ENCODE results near the gene ATXN2. TPM values are rescaled to one million over a fixed set of nuclear protein-coding genes. Genes with fewer than 3 reads are reported as not detected.
A peak's percentile ranks its signal among the peaks of the same experiment; 100 is the strongest.

The ATXN2 gene
- total RNA-seq, 1 experiment from 2014 or later: 56.3 TPM

- no peak overlapping the region for H3K27ac Mint-ChIP-seq
- TF ChIP-seq ATF2 (CRISPR knock-in tag; IDR thresholded peaks at IDR 0.05; ENCODE audit: borderline replicate concordance, low read depth): no peak
- H3K4me3 Mint-ChIP-seq: 0 out of 2 replicates have a peak overlapping the region, but pooled peaks have one; percentile 80
- ATAC-seq (no peak), DNase-seq (ENCODE audit: low spot score) (no peak)
- ChIA-PET POLR2A (no interaction called here), CTCF (interaction anchor here (1.3 to 2.8 kb wide), 3 partner anchors 11 to 44 kb away, joined by 6 to 14 read pairs (median 8); no protein-coding TSS in a partner anchor)
- no peaks in the 10 kb centered on the region for H3K36me3 Mint-ChIP-seq
- H3K9me3 Mint-ChIP-seq: no peaks in the 10 kb centered on the region
- H3K4me1 Mint-ChIP-seq: peaks cover 71% of the 10 kb centered on the region
- 0 out of 2 replicates have a peak, but pooled peaks cover 2% of the 10 kb centered on the region for H3K27me3 Mint-ChIP-seq (ENCODE audit: low read depth)
Observed at GRCh38 chr12:111408116-111408440, 191.0 kb downstream of the ATXN2 start.

GRCh38 chr12:111407377-111408115 is 191.6 kb downstream of the ATXN2 start:
- ChIA-PET CTCF (interaction anchor here (1.1 to 2.8 kb wide), 2 partner anchors 17 to 44 kb away, joined by 4 to 14 read pairs; no protein-coding TSS in a partner anchor), POLR2A (interaction anchor here (1.1 kb wide), 1 partner anchor 22 kb away, joined by 3 read pairs; no protein-coding TSS in a partner anchor)
- Mint-ChIP-seq H3K9me3 (no peaks in the 10 kb centered on the region), H3K27me3 (ENCODE audit: low read depth) (0 out of 2 replicates have a peak, but pooled peaks cover 2% of the 10 kb centered on the region), H3K36me3 (no peaks in the 10 kb centered on the region), H3K4me3 (peak overlapping the region; percentile 80), H3K27ac (peak overlapping the region; percentile 53; the same call in 1 of the 2 replicates), H3K4me1 (peaks cover 68% of the 10 kb centered on the region)
- ATAC-seq (no peak), DNase-seq (ENCODE audit: low spot score) (no peak)
- no peak for TF ChIP-seq CREM (CRISPR knock-in tag; IDR thresholded peaks at IDR 0.05)
- TF ChIP-seq ZNF121 (CRISPR knock-in tag; IDR thresholded peaks at IDR 0.05): no peak
- no peak for TF ChIP-seq JAZF1 (CRISPR knock-in tag; IDR thresholded peaks at IDR 0.05)
- TF ChIP-seq USF1 (CRISPR knock-in tag; IDR thresholded peaks at IDR 0.05): no peak
- TF ChIP-seq ZNF219 (CRISPR knock-in tag; IDR thresholded peaks at IDR 0.05; ENCODE audit: borderline replicate concordance): no peak
- TF ChIP-seq TEAD1 (CRISPR knock-in tag; IDR thresholded peaks at IDR 0.05): no peak
- TF ChIP-seq RELA (CRISPR knock-in tag; IDR thresholded peaks at IDR 0.05; ENCODE audit: borderline replicate concordance): no peak
- no peak for TF ChIP-seq KAT7 (CRISPR knock-in tag; IDR thresholded peaks at IDR 0.05; ENCODE audit: borderline replicate concordance)
- TF ChIP-seq ZNF317 (CRISPR knock-in tag; IDR thresholded peaks at IDR 0.05; ENCODE audit: borderline replicate concordance, low read depth): no peak
- no peak for TF ChIP-seq E2F5 (CRISPR knock-in tag; IDR thresholded peaks at IDR 0.05)
- no peak for TF ChIP-seq NFE2L1 (CRISPR knock-in tag; IDR thresholded peaks at IDR 0.05)
- no peak for TF ChIP-seq IRF1 (CRISPR knock-in tag; IDR thresholded peaks at IDR 0.05)
- TF ChIP-seq PREB (CRISPR knock-in tag; IDR thresholded peaks at IDR 0.05; ENCODE audit: borderline replicate concordance): no peak
- no peak for TF ChIP-seq SMAD3 (CRISPR knock-in tag; IDR thresholded peaks at IDR 0.05; ENCODE audit: borderline replicate concordance)

All from WTC11 (cell line).